Hepatocyte (in vitro differentiated cells): ENCODE data around the gene CD79A. TPM values are rescaled to one million over a fixed set of nuclear protein-coding genes. Genes with fewer than 3 reads are reported as not detected.

Experiments
- DNase-seq: peaks from one replicate; pipeline ENCODE4 v3.0.0-alpha.2; 2016; ENCODE audit warnings: low spot score
- H2AFZ ChIP-seq: fragments of 200-600 bp; sonication (generic); 2 replicates; pipeline ENCODE4 v1.6.0; 2016; ENCODE audit warnings: antibody characterized with exemption, mild to moderate bottlenecking
- H3K27ac ChIP-seq: fragments of 200-600 bp; sonication (generic); 2 replicates; pipeline ENCODE4 v1.5.1; 2016; ENCODE audit warnings: mild to moderate bottlenecking
- H3K27me3 ChIP-seq: fragments of 200-600 bp; sonication (generic); 2 replicates; pipeline ENCODE4 v1.6.1; 2016
- H3K36me3 ChIP-seq: fragments of 200-600 bp; sonication (generic); replicated peaks from 2 replicates; pipeline ENCODE4 v1.5.1; 2016; ENCODE audit warnings: low read depth; ENCODE audit not compliant: insufficient read depth
- H3K4me1 ChIP-seq: fragments of 200-600 bp; sonication (generic); 2 replicates; pipeline ENCODE4 v1.5.1; 2016; ENCODE audit warnings: mild to moderate bottlenecking, moderate library complexity; ENCODE audit not compliant: insufficient read depth
- H3K4me2 ChIP-seq: fragments of 200-600 bp; sonication (generic); 2 replicates; pipeline ENCODE4 v1.6.0; 2016
- H3K4me3 ChIP-seq: fragments of 200-600 bp; sonication (generic); 2 replicates; pipeline ENCODE4 v1.5.1; 2016; ENCODE audit warnings: mild to moderate bottlenecking
- H3K79me2 ChIP-seq: fragments of 200-600 bp; sonication (generic); 2 replicates; pipeline ENCODE4 v1.6.0; 2017; ENCODE audit warnings: mild to moderate bottlenecking
- H3K9me2 ChIP-seq: fragments of 200-600 bp; sonication (generic); replicated peaks from 2 replicates; pipeline ENCODE4 v1.6.0; 2017; ENCODE audit warnings: mild to moderate bottlenecking; ENCODE audit not compliant: insufficient read depth
- H3K9me3 ChIP-seq: fragments of 200-600 bp; sonication (generic); 2 replicates; pipeline ENCODE4 v1.5.1; 2016; ENCODE audit warnings: low read depth, mild to moderate bottlenecking
- H4K20me1 ChIP-seq: fragments of 200-600 bp; sonication (generic); 2 replicates; pipeline ENCODE4 v1.6.0; 2016; ENCODE audit warnings: mild to moderate bottlenecking; ENCODE audit not compliant: insufficient read depth, poor library complexity, severe bottlenecking
- CTCF ChIP-seq: fragments of 200-600 bp; sonication (generic); IDR thresholded peaks from 2 replicates; pipeline ENCODE4 v1.5.1; 2016; ENCODE audit warnings: antibody characterized with exemption, mild to moderate bottlenecking; ENCODE audit not compliant: poor library complexity
- EZH2 ChIP-seq: fragments of 200-600 bp; sonication (generic); IDR thresholded peaks from 2 replicates; pipeline ENCODE4 v1.6.1; 2016; ENCODE audit warnings: antibody characterized with exemption, mild to moderate bottlenecking, borderline replicate concordance
- EZH2phosphoT487 ChIP-seq: fragments of 200-600 bp; sonication (generic); IDR thresholded peaks from one replicate; pipeline ENCODE4 v1.6.1; 2018; ENCODE audit warnings: antibody characterized with exemption, mild to moderate bottlenecking, low read depth, moderate library complexity; ENCODE audit not compliant: unreplicated experiment, severe bottlenecking
- WGBS: methylation state at CpG from one replicate; pipeline ENCODE4 v1.1.6; 2016; ENCODE audit warnings: low lambda C conversion rate; ENCODE audit errors: missing lambda C conversion rate; 5-methylcytosine and 5-hydroxymethylcytosine counted together
- polyA plus RNA-seq: library from polyadenylated mRNA; unstranded; fragments of >200 nt; fragmentation: Nextera tagmentation; extraction: Ambion mirVana; gene quantifications from 2 replicates; pipeline ENCODE4 v1.2.1, GENCODE V29; 2016
- total RNA-seq: library from RNA; depleted of rRNA; stranded (reverse); fragments of >200 nt; gene quantifications from 2 replicates; pipeline ENCODE4 v1.2.3, GENCODE V29; 2014

The CD79A gene
- total and polyA plus RNA-seq, 2 experiments from 2014 or later, result 0.27 to 0.37 TPM

DNA sequence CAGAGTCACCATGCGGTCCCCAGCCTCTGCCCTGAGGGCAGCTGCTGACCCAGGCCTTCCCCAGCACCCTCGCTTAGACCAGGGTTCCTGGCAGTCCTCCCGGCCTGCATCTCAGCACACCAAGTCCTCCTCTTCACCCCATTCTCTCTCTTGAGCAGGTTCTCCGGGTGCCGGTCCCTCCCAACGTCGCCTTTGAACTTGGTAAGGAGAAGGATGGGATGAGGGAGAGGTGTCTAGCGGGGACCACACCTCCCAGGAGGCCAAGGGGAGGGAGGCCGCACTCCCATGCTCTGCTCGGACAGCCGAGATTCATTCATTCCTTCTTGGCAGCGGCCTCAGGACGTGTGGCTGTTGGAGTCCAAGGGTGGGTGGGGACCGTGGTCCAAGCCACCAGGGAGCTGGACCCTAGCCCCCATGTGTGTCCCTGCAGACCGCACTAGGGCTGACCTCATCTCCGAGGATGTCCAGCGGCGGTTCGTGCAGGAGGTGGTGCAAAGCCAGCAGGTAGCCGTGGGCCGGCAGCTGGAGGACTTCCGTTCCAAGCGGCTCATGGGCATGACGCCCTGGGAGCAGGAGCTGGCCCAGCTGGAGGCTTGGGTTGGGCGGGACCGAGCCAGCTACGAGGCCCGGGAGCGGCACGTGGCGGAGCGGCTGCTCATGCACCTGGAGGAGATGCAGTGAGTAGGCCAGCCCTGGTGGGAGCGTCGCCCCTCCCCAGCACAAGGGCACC is 15.3 kb downstream of the CD79A start:
- WGBS, result 94% methylated on average over 30 of the region's 34 CpGs
- no peaks in the 10 kb centered on the region for H4K20me1 ChIP-seq
- H3K4me2 ChIP-seq, result no peak overlapping the region
- no peaks in the 10 kb centered on the region for H3K36me3 ChIP-seq
- no peak for TF ChIP-seq EZH2
- no peaks in the 10 kb centered on the region for H3K9me2 ChIP-seq
- peaks cover 3% of the 10 kb centered on the region for H3K4me1 ChIP-seq
- H3K79me2 ChIP-seq, result no peaks in the 10 kb centered on the region
- no peaks in the 10 kb centered on the region for H3K27me3 ChIP-seq
- H3K9me3 ChIP-seq, result no peaks in the 10 kb centered on the region
- no peak overlapping the region for H3K4me3 ChIP-seq
- DNase-seq, result no peak
- H3K27ac ChIP-seq, result no peak overlapping the region
- no peak overlapping the region for H2AFZ ChIP-seq

GRCh38 chr19:41893899-41894298 is 16.8 kb downstream of the CD79A start:
- no peak for TF ChIP-seq CTCF
- no peak for DNase-seq
- H3K4me3 ChIP-seq, result no peak overlapping the region
- no peaks in the 10 kb centered on the region for H3K4me1 ChIP-seq
- no peak overlapping the region for H3K4me2 ChIP-seq
- H3K79me2 ChIP-seq, result no peaks in the 10 kb centered on the region
- no peaks in the 10 kb centered on the region for H3K9me3 ChIP-seq
- H4K20me1 ChIP-seq, result no peaks in the 10 kb centered on the region
- 83% methylated on average over 6 of the region's 6 CpGs for WGBS
- H3K27me3 ChIP-seq, result no peaks in the 10 kb centered on the region
- H3K9me2 ChIP-seq, result no peaks in the 10 kb centered on the region
- H3K36me3 ChIP-seq, result no peaks in the 10 kb centered on the region
- H2AFZ ChIP-seq, result no peak overlapping the region
- no peak overlapping the region for H3K27ac ChIP-seq

- Histone ChIP-seq H3K4me1 (no peaks in the 10 kb centered on the region), H3K4me3 (no peak overlapping the region), H3K9me2 (no peaks in the 10 kb centered on the region), H3K27me3 (no peaks in the 10 kb centered on the region), H4K20me1 (no peaks in the 10 kb centered on the region), H3K9me3 (no peaks in the 10 kb centered on the region), H3K79me2 (no peaks in the 10 kb centered on the region), H3K36me3 (no peaks in the 10 kb centered on the region), H3K27ac (no peak overlapping the region), H3K4me2 (no peak overlapping the region), H2AFZ (no peak overlapping the region)
- no peak for DNase-seq
- no peak for TF ChIP-seq CTCF
- no peak for TF ChIP-seq EZH2
- WGBS, result 93% methylated on average over 14 of the region's 14 CpGs
These were observed 17.3 kb downstream of the CD79A start for GRCh38 chr19:41894350-41894749.

DNA sequence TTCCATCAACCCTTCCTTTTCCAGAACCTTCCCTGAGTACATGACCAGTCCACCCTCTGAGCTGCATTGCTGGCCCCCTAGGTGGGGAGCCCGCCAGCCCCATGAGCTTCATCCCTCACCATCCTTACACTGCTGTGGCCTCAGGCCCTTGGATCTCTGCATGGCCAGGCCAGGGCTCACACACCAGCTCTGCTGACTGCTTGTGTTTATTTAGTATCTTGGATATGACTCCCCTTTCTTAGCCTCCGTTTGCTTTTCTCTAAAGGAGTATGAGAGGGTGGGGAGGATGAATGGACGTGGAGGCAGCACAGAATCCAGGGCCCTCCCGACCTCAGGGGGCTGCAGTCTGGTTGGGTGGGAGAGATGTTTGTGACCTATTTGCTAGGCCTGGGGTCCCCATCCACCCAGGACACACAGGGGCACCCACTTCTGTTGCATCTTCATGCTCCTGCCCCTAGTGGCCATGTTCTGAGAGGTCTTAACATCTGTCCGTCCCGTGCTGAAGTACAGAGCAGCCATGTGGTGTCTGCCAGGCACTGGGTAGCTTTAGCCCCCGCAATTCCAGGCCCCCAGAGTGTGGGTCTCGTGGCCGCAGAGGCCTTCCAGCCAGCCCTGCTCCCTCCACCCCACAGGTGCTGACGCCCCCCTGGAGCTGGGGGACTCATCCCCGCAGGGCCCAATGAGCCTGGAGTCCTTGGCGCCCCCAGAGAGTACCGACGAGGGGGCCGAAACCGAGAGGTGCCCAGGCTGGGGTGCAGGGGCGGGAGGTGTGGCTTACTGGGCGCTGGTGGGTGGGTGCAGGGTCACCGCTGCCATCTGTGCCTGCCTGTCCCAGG is 18.9 kb downstream of the CD79A start:
- no peak overlapping the region for H3K4me3 ChIP-seq
- TF ChIP-seq EZH2, result no peak
- no peak for TF ChIP-seq CTCF
- no peak for TF ChIP-seq EZH2phosphoT487
- no peak overlapping the region for H3K4me2 ChIP-seq
- no peak overlapping the region for H2AFZ ChIP-seq
- H3K27ac ChIP-seq, result no peak overlapping the region
- no peaks in the 10 kb centered on the region for H3K9me2 ChIP-seq
- H3K4me1 ChIP-seq, result no peaks in the 10 kb centered on the region
- H3K79me2 ChIP-seq, result no peaks in the 10 kb centered on the region
- H4K20me1 ChIP-seq, result no peaks in the 10 kb centered on the region
- no peaks in the 10 kb centered on the region for H3K27me3 ChIP-seq
- WGBS, result 86% methylated on average over 19 of the region's 19 CpGs
- no peak for DNase-seq
- no peaks in the 10 kb centered on the region for H3K9me3 ChIP-seq
- no peaks in the 10 kb centered on the region for H3K36me3 ChIP-seq
